ENCODE measurements around the gene NPAT.
"Not testable (repeated sequence)": the region's sequence is repeated elsewhere in the genome, so short reads cannot be mapped to it uniquely, and the experiment has no call there.

NPAT gene

DNA sequence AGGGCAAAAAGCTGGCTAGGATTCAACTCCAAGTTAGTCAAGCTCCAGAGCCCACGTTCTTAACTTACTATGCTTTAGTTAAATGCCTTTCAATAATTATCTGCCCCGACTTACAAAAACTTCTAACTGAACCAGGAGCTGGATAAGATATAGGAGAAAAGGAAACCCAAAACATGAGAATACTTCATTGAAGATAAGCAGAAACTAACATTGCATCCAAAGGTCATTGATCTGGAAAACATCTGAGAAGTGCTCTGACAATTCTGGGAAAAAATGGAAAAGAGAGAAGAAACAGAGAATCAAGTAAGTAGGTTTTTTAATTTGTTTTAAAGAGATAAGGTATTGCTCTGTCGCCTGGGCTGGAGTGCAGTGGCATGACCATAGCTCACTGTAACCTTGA, 73.9 kb downstream of the NPAT start:
- DNase-seq (ENCODE audit: low read depth), result no peak

DNA sequence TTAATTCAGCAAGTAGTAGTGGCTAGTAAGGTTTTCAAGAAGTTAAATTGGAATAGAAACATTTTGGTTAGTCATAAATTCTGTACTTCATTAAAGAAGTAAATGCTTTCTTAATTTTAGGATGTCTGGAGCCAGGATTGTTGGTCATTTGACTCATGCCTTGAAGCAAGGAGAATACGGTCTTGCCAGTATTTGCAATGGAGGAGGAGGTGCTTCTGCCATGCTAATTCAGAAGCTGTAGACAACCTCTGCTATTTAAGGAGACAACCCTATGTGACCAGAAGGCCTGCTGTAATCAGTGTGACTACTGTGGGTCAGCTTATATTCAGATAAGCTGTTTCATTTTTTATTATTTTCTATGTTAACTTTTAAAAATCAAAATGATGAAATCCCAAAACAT, 75.3 kb downstream of the NPAT start:
- no peak for DNase-seq (ENCODE audit: low read depth)

DNA sequence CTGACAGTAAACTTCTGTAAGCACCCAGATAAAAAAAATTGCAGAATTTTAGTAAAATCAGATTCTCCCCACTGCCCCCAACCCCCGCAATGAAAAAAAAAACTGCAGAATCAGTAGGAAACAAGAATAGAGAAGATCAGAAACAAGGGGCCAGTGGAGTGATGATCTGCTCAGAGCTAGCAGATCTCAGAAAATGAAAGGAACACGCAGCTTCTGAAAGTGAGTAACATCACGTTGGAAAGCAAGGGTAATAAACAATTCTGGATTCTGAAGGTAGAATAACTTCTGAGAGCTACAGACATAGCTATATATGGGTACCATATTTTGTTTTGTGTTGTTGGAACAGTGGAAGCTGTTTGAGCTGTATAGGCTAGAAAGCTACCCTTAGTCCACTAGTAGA, 77.8 kb downstream of the NPAT start:
- no peak for DNase-seq (ENCODE audit: low read depth)

DNA sequence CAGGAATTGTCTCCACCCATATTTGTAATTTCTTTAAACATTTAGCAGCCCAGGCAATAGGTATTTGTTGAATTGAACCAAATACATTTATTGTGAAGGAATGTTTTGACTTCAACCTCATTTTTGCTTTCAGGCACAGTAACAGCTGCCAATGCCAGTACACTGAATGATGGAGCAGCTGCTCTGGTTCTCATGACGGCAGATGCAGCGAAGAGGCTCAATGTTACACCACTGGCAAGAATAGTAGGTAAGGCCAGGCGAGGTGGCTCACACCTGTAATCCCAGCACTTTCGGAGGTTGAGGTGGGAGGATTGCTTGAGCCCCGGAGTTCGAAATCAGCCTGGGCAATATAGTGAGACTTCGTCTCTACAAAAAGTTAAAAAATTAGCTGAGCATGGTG, 80.1 kb downstream of the NPAT start:
- no peak for DNase-seq (ENCODE audit: low read depth)

DNA sequence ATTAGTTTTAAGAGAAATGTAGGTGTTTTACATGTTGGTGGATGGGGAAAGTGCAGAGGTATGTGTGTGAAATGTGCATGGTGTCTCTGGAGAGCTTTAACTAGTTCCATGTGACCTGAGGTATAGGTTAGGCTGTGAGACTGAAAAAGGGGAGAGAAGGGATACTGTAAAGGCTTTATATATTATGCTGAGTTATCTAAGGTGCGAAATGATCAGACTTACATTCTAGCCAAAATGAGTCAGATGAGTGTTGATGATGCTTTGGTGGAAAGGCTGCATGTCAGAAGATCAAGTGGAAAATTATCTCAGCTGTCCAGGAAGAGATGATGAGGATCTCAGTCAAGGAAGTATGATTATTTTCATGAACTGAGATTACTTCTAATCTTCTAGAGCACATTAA, 85.2 kb downstream of the NPAT start:
- no peak for DNase-seq (ENCODE audit: low read depth)

DNA sequence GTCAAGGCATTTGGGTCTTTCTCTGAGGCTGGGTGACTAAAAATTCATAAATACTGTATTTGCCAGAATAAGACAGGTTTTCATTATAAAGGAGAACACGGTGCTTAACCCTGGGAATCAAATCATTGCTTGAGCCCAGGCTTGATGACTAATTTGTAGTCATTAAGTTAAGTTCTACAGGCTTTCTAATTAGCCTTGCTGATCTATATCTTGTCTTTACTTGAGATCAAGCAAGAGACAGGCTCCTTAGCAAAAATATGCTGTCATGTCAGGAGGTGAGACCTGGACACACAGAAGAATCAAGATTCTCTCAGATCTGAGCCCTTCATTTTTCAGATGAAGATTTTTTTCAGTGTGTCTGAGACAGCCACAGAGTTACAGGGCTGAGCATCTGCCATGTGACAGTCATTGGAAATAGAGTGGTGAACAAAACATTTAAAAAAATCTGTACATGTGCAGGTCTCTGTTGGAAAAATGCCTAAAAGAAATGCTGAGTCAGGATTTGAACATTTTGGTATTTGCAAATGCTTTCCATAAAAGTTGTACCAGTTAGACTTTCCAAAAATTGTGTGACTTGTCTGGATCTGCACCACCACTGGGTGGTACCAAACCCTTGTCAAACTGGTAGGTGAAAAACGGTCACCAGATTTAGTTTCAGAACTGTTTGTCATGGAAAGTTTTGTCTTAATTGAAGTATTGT, 86.4 kb downstream of the NPAT start:
- no peak for DNase-seq (ENCODE audit: low read depth)

DNA sequence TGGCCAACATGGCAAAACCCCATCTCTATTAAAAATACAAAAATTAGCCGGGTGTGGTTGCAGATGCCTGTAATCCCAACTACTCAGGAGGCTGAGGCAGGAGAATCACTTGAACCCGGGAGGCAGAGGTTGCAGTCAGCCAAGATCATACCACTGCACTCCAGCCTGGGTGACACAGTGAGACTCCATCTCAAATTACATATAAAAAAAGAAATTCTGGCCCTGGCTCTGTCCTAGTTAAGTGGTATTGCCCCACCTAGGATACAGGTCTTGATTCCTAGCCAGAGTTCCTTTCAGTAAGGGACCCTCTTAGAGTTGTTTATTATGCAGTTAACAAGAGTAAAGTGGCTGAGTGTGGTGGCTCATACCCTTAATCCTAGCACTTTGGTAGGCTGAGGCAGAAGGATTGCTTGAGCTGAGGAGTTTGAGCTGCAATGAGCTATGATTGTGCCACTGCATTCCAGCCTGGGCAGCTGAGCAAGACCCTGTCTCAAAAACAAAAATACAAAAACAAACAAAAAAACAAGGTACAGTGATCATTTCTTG, 89.4 kb downstream of the NPAT start:
- DNase-seq (ENCODE audit: low read depth), result not testable (repeated sequence)

DNA sequence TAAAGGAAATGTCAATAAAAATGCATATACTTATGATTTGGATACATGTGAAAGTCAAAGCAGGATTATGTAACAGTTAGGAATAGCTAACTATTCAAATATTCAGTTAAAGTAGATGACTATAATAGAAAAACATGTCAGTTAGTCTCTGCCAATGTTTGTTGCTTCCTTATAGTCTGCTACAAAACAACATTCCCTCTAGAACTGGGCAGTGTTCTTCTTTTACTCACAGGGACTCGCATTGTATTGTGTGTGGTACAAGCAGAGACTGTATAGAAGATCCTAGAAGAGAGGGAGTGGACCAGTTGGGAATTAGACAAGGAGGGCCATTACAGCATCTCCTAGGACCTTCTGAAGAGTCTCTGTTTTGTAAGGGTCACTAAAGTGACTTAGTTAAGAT, 90.4 kb downstream of the NPAT start:
- no peak for DNase-seq (ENCODE audit: low read depth)

DNA sequence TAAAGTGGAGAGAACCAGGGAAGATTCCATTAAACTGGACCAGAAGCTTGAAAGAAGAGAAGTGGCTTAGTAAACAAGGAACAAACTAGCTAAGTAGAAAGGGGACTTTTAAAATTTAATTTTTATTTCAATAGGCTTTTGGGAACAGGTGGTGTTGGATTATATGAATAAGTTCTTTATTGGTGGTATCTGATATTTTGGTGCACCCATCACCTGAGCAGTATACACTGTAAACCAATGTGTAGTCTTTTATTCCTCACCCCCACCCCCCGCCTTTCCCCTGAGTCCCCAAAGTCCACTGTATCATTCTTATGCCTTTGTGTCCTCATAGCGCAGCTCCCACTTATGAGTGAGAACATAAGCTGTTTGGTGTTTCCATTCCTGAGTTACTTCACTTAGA, 93.7 kb downstream of the NPAT start:
- DNase-seq (ENCODE audit: low read depth), result no peak

DNA sequence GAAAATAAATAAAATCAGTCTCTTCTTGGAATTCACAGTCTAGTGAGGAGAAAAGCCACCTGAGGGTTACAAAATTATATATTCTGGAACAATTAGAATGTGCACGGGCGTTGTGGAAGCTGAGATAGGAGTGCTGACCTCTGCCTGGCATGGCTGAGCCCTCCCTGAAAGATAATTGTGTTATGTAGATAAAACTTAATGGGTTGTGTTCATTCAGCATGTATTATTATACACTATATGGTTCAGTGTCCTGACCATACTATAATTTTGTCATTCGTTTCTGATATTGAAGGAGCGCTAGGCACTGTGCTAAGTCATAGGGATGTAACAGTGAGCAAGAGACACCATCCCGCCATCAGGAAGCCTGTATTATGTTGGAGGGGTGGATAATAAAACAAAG, 97.3 kb downstream of the NPAT start:
- DNase-seq (ENCODE audit: low read depth), result no peak

DNA sequence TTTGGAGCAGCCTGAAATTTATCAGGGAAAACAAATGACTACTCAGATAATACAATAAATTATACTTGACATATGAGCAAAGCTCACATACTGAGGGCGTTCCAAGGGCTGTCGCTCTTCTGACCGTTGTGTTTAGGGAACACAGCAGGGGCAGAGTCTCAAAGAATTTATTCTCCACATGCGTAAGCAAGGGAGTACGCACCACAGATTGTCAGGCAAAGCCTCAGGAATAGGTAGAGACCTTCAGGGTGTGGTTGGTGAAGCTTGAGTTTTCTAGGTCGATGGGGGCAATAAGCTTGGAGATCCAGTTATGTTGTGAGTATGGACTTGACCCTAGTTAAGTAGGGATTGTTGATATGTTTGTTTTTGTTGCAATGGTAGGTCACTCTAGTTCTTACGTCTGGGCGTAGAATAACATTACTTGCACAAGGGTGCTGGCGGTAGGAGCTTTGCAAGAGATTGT, 100.2 kb downstream of the NPAT start:
- no peak for DNase-seq (ENCODE audit: low read depth)

DNA sequence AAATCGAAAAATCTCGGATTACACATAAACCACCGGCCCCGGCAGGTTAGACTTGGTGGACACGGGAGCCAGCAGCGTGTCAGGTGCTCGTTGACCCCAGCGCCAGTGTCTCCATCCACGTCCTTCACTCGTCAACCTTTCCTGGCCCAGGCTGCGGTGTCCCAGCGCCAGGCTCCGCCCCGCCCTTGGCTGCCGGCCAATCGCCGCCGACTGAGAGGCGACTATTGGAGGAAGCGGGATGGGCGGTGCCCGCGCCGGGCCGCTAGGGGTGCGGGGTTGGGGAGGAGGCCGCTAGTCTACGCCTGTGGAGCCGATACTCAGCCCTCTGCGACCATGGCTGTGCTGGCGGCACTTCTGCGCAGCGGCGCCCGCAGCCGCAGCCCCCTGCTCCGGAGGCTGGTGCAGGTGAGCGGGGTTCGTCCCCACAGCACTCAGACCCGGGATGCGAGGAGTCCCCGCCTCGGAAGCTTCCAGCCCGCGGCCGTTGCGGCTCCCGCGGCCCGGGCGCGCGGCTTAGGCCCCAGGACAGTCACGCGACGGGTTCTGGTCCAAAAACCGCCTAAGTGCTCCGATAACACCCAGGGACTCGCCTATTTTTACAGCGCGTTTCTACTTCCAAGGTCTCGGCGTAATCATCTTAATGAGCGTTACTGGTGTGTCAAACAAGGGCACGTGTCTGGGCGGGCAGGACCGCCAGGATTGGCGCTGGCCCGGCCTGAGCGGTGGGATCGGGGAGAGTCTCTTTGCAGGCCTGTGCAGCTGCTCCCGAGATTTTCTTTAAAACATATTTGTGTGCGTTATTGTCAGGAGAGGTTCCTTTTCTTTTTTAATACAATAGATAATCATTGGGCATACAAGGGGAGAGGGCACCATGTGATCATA, 100.9 kb downstream of the NPAT start, which contains the start of gene ACAT1:
TSS of gene ACAT1 (plus strand) at position 294 of the 882 bp plus-strand sequence. CDS start at position 334, 40 bp downstream.
- DNase-seq (ENCODE audit: low read depth), result peak; percentile 91

DNA sequence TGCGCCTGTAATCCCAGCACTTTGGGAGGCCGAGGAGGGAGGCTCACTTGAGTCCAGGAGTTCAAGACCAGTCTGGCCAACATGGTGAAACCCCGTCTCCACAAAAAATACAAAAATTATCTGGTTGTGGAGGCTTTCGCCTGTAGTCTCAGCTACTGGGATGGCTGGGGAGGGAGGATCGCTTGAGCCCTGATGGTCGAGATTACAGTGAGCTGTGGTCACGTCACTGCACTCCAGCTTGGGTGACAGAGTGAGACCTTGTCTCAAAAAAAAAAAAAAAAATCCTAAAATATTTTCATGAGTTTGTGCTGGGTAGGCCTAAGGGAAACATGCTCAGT, 101.5 kb downstream of the NPAT start:
- not testable (repeated sequence) for DNase-seq (ENCODE audit: low read depth)

DNA sequence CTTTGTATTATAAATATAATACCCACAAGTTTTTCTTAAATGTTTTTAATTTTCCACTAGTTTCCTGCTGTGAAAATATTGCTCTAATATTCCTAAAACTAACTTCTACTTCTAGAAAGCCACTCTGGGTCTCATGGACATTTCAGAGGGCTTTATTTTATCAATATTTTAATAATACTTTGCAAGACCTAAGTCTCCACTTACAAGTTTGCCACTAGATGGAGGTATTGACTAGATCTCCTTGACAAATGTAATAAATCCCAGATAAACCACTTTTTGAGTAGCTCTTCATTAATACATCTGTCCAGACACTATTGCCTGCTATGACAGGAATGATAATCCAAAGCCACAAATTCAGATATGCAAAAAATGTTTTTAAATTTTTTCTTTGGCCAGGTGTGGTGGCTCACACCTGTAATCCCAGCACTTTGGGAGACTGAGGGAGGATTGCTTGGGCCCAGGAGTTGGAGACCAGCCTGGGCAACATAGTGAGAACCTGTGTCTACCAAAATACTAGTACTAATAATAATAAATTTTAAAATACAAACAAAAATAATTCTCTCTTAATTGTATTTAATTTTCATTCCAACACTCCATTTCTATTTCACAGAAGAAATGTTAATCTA, 104.6 kb downstream of the NPAT start:
- DNase-seq (ENCODE audit: low read depth), result no peak

DNA sequence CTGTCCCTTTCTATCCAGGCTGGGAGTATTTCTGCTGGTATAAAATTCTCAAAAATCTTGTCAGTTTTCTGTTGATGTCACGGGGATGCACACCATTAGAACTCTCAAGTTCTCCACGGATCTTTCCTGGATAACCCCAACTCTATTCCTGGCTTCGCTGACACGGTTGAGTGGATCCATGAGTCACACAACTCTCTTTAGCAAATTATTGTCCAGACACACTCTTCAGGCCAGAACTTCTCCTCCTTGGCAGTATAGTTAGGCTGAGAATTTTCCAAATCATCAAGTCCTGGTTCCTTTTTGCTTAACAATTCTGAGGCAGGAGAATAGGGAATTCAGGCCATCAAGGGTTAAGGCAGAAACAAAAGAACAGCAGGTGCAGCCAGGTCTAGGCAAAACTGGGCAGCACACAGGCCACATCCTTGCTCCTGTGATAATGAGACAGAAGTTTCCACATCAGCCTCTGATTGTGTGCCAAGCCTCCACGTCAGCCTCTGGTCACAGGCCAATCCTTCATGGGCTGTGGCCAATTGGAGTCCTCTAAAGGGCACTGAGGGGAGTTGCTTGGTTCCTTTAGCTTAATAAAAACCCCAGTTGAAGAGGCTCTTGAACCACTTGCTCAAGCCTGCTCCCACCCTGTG, 106.8 kb downstream of the NPAT start:
- no peak for DNase-seq (ENCODE audit: low read depth)

DNA sequence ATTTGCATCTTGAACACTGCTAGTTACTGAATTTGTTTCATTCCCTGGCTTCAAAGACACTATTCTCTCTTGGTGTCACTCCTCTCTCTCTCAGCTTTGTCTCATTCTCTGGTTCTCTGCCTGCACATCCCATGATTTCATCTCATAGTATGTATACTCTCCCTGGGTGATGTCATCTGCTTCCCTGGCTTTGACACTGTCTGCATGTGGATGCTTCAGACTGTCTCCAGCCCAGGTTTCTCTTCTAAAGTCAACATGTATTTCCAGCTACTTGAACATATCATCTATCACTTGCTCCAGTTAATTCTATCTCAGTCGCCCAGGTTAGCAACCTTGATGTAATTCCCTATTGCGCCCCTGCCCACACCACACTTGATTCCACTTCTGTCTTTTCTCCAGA, 110.4 kb downstream of the NPAT start:
- DNase-seq (ENCODE audit: low read depth), result no peak

DNA sequence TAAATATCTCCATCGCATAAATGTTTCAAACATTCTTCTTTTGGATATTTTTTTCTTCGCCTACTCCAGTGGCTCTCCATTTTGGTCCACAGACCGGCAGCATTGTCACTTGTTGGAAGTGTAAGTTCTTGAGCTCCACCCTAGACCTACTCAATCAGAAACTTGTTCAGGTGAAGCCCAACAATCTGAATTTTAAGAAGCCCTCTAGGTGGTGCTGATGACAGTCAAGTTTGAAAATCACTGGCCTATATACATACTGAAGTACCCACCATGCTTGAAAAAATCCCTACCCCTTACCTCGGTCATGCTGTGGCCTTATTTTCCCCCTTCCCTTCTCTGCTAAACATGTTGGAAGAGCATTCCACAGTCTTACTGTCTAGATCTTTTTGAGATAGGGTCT, 111.3 kb downstream of the NPAT start:
- DNase-seq (ENCODE audit: low read depth), result no peak

Data from stimulated activated CD8-positive, alpha-beta memory T cell treated with anti-CD3 and anti-CD28 coated beads, Interleukin-12 subunit alpha, Interleukin-12 subunit beta, amount 100 ng/mL, for 1 hour (primary cell).